Loucy (cell line): ENCODE data around the gene CYP2F1.

Experiments used
- H2AFZ ChIP-seq: fragments of 200-600 bp; sonication (generic); 2 replicates; pipeline ENCODE4 v1.6.0; 2016; ENCODE audit warnings: antibody characterized with exemption, mild to moderate bottlenecking, low read length, moderate library complexity
- H3F3A ChIP-seq: fragments of 200-600 bp; 2 replicates; pipeline ENCODE4 v1.6.0; 2016; ENCODE audit warnings: antibody characterized with exemption, low read depth, mild to moderate bottlenecking
- H3K27me3 ChIP-seq: fragments of 200-600 bp; sonication (generic); 2 replicates; pipeline ENCODE4 v1.6.1; 2014; ENCODE audit warnings: low read length, mild to moderate bottlenecking; ENCODE audit not compliant: insufficient read depth, poor library complexity, severe bottlenecking
- H3K36me3 ChIP-seq: fragments of 200-600 bp; sonication (generic); 2 replicates; pipeline ENCODE4 v1.6.1; 2016; ENCODE audit warnings: low read length; ENCODE audit not compliant: insufficient read depth
- H3K4me1 ChIP-seq: fragments of 200-600 bp; sonication (generic); 2 replicates; pipeline ENCODE4 v1.5.1; 2014; ENCODE audit warnings: low read length, mild to moderate bottlenecking; ENCODE audit not compliant: insufficient read depth, poor library complexity, severe bottlenecking
- H3K4me2 ChIP-seq: fragments of 200-600 bp; sonication (generic); 2 replicates; pipeline ENCODE4 v1.6.0; 2014; ENCODE audit warnings: antibody characterized with exemption, low read length, low read depth, mild to moderate bottlenecking; ENCODE audit not compliant: poor library complexity, severe bottlenecking
- H3K4me3 ChIP-seq: fragments of 200-600 bp; sonication (generic); 2 replicates; pipeline ENCODE4 v1.5.1; 2014; ENCODE audit warnings: low read length, mild to moderate bottlenecking, mixed read lengths; ENCODE audit not compliant: poor library complexity, severe bottlenecking
- H3K79me2 ChIP-seq: fragments of 200-600 bp; sonication (generic); 2 replicates; pipeline ENCODE4 v1.6.1; 2014; ENCODE audit warnings: low read length; ENCODE audit not compliant: insufficient read depth
- H3K9ac ChIP-seq: fragments of 200-600 bp; sonication (generic); 2 replicates; pipeline ENCODE4 v1.6.0; 2014; ENCODE audit warnings: mild to moderate bottlenecking, low read depth, low read length, moderate library complexity; ENCODE audit not compliant: poor library complexity, severe bottlenecking
- H3K9me2 ChIP-seq: fragments of 200-600 bp; sonication (generic); replicated peaks from 2 replicates; pipeline ENCODE4 v1.6.1; 2016; ENCODE audit warnings: low read depth, low read length, mixed read lengths
- H3K9me3 ChIP-seq: fragments of 200-600 bp; sonication (generic); 2 replicates; pipeline ENCODE4 v1.6.1; 2014; ENCODE audit warnings: mild to moderate bottlenecking, antibody characterized with exemption, low read length, low read depth; ENCODE audit not compliant: insufficient read depth
- H4K20me1 ChIP-seq: fragments of 200-600 bp; sonication (generic); 2 replicates; pipeline ENCODE4 v1.6.0; 2014; ENCODE audit warnings: antibody characterized with exemption, low read length, mild to moderate bottlenecking; ENCODE audit not compliant: insufficient read depth, poor library complexity, severe bottlenecking
- EZH2phosphoT487 ChIP-seq: fragments of 200-600 bp; IDR thresholded peaks from 2 replicates; pipeline ENCODE4 v1.6.1; 2018; ENCODE audit warnings: antibody characterized with exemption, mild to moderate bottlenecking, moderate library complexity, borderline replicate concordance
- TF ChIP-seq, protein P1 (sequence below): fragments of 200-600 bp; sonication (generic); conservative IDR thresholded peaks from 2 replicates; pipeline ENCODE4 v1.5.1; 2014; ENCODE audit warnings: mild to moderate bottlenecking, antibody characterized with exemption, low read length

CYP2F1 gene

DNA sequence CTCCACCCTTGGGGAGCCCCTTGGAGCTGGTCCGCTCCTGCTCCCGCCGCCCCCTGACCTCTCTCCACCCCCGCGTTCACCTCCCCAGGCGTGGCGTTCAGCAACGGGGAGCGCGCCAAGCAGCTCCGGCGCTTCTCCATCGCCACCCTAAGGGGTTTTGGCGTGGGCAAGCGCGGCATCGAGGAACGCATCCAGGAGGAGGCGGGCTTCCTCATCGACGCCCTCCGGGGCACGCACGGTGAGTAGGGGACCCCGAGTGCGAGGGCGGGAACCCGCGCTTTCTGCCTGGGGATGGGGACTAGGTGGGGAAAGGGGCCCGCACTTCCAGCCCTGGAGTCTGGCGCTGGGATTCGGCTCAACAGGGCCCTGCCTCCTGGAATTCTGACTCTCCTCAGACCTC, 24.3 kb upstream of the CYP2F1 start:
- H4K20me1 ChIP-seq: no peaks in the 10 kb centered on the region
- no peak overlapping the region for H3K4me2 ChIP-seq
- no peaks in the 10 kb centered on the region for H3K27me3 ChIP-seq
- no peaks in the 10 kb centered on the region for H3K36me3 ChIP-seq
- no peaks in the 10 kb centered on the region for H3K9me3 ChIP-seq
- no peaks in the 10 kb centered on the region for H3K9me2 ChIP-seq
- no peaks in the 10 kb centered on the region for H3F3A ChIP-seq
- no peak overlapping the region for H3K9ac ChIP-seq
- H2AFZ ChIP-seq: no peak overlapping the region
- no peak overlapping the region for H3K4me3 ChIP-seq
- H3K79me2 ChIP-seq: no peaks in the 10 kb centered on the region
- TF ChIP-seq, protein P1, sequence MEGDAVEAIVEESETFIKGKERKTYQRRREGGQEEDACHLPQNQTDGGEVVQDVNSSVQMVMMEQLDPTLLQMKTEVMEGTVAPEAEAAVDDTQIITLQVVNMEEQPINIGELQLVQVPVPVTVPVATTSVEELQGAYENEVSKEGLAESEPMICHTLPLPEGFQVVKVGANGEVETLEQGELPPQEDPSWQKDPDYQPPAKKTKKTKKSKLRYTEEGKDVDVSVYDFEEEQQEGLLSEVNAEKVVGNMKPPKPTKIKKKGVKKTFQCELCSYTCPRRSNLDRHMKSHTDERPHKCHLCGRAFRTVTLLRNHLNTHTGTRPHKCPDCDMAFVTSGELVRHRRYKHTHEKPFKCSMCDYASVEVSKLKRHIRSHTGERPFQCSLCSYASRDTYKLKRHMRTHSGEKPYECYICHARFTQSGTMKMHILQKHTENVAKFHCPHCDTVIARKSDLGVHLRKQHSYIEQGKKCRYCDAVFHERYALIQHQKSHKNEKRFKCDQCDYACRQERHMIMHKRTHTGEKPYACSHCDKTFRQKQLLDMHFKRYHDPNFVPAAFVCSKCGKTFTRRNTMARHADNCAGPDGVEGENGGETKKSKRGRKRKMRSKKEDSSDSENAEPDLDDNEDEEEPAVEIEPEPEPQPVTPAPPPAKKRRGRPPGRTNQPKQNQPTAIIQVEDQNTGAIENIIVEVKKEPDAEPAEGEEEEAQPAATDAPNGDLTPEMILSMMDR: no peak
- no peak for TF ChIP-seq EZH2phosphoT487
- no peaks in the 10 kb centered on the region for H3K4me1 ChIP-seq

DNA sequence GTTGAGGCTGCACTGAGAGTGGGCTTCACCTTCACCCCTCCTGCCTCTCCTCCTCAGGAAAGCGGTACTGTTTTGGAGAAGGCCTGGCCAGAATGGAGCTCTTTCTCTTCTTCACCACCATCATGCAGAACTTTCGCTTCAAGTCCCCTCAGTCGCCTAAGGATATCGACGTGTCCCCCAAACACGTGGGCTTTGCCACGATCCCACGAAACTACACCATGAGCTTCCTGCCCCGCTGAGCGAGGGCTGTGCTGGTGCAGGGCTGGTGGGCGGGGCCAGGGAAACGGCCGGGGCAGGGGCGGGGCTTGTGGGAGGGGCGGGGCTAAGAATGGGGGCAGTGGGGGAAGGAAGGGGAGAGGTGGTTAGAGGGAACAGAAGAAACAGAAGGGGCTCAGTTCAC, 18.5 kb upstream of the CYP2F1 start:
- no peaks in the 10 kb centered on the region for H3K4me1 ChIP-seq
- H4K20me1 ChIP-seq: no peaks in the 10 kb centered on the region
- no peaks in the 10 kb centered on the region for H3K36me3 ChIP-seq
- H3K9me2 ChIP-seq: no peaks in the 10 kb centered on the region
- H3K9ac ChIP-seq: no peak overlapping the region
- no peaks in the 10 kb centered on the region for H3K27me3 ChIP-seq
- no peak overlapping the region for H3K4me3 ChIP-seq
- no peak overlapping the region for H2AFZ ChIP-seq
- no peaks in the 10 kb centered on the region for H3K9me3 ChIP-seq
- no peaks in the 10 kb centered on the region for H3F3A ChIP-seq
- H3K4me2 ChIP-seq: no peak overlapping the region
- TF ChIP-seq, protein P1: no peak
- TF ChIP-seq EZH2phosphoT487: no peak
- no peaks in the 10 kb centered on the region for H3K79me2 ChIP-seq

DNA sequence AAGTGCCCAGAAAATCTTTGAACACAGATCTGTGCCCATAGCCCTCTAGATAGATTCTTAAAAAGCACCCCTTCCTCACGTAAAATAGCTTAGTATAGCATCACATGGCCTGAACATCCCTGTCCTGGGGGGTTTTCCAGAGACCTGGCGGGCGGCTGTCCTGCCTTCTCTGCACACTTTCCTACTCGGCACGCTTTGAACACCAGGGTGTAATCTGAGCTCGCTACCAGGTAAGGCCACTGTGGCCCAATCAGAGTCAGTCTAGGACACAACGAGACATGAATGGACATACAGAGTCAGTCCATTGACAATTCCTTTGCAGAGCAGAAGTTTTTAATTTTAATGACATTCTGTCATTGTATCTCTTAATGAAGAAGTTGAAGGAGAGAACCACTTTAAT, 17.9 kb upstream of the CYP2F1 start:
- Histone ChIP-seq H3K4me3 (no peak overlapping the region), H3K36me3 (no peaks in the 10 kb centered on the region), H3F3A (no peaks in the 10 kb centered on the region), H3K9ac (no peak overlapping the region), H4K20me1 (no peaks in the 10 kb centered on the region), H3K4me1 (no peaks in the 10 kb centered on the region), H3K9me3 (no peaks in the 10 kb centered on the region), H3K4me2 (no peak overlapping the region), H3K79me2 (no peaks in the 10 kb centered on the region), H3K9me2 (no peaks in the 10 kb centered on the region), H3K27me3 (no peaks in the 10 kb centered on the region), H2AFZ (no peak overlapping the region)
- no peak for TF ChIP-seq EZH2phosphoT487
- TF ChIP-seq, protein P1: no peak
